Keratinocyte (primary cell): ENCODE measurements around the gene UQCRC1. TPM values are rescaled to one million over a fixed set of nuclear protein-coding genes. Genes with fewer than 3 reads are reported as not detected.

Experiments
- DNase-seq: peaks from one replicate; pipeline ENCODE4 v3.0.0-alpha.2; 2011; ENCODE audit warnings: low read depth, missing footprints, low spot score
- FAIRE-seq: peaks from 2 replicates; lab custom pipeline; 2011; peaks lifted over from hg19 to GRCh38; lab: Jason Lieb, UNC
- H2AFZ ChIP-seq: 2 replicates; pipeline ENCODE4 v1.6.0; 2012; ENCODE audit warnings: low read length, control low read depth, inconsistent platforms; ENCODE audit not compliant: control insufficient read depth
- H3K27ac ChIP-seq: 2 replicates; pipeline ENCODE4 v1.5.1; 2011; ENCODE audit warnings: low read length; ENCODE audit not compliant: control insufficient read depth, insufficient read depth
- H3K27me3 ChIP-seq: 3 replicates; pipeline ENCODE4 v1.6.0; 2011; ENCODE audit warnings: low read length; ENCODE audit not compliant: control insufficient read depth, insufficient read depth; ENCODE audit errors: extremely low read depth
- H3K36me3 ChIP-seq, 2 experiments: 2 replicates in 1 of 2; 3 replicates in 1 of 2; pipeline ENCODE4 v1.5.1; 2011; ENCODE audit warnings: low read length in 2 of 2, mild to moderate bottlenecking in 1 of 2; ENCODE audit not compliant: control insufficient read depth in 2 of 2, insufficient read depth in 2 of 2; ENCODE audit errors: extremely low read depth in 1 of 2
- H3K4me1 ChIP-seq: 3 replicates; pipeline ENCODE4 v1.5.1; 2011; ENCODE audit warnings: low read length; ENCODE audit not compliant: control insufficient read depth, insufficient read depth; ENCODE audit errors: extremely low read depth
- H3K4me2 ChIP-seq: 3 replicates; pipeline ENCODE4 v1.6.0; 2011; ENCODE audit warnings: low read depth, low read length; ENCODE audit not compliant: control insufficient read depth, insufficient read depth; ENCODE audit errors: extremely low read depth
- H3K4me3 ChIP-seq, 3 experiments: fragments of 200-600 bp in 1 of 3; sonication (generic) in 1 of 3; 2 replicates in 2 of 3; 3 replicates in 1 of 3; pipeline ENCODE4 v1.5.1; 2011 to 2016; ENCODE audit warnings: low read length in 3 of 3, mild to moderate bottlenecking in 3 of 3, control low read depth in 2 of 3, inconsistent platforms in 1 of 3, low read depth in 1 of 3, mixed read lengths in 1 of 3, mixed run types in 1 of 3, moderate library complexity in 1 of 3; ENCODE audit not compliant: control insufficient read depth in 2 of 3, insufficient read depth in 2 of 3; ENCODE audit errors: extremely low read depth in 1 of 3
- H3K79me2 ChIP-seq: 2 replicates; pipeline ENCODE4 v1.6.0; 2012; ENCODE audit warnings: low read length; ENCODE audit not compliant: control insufficient read depth, insufficient read depth
- H3K9ac ChIP-seq: 3 replicates; pipeline ENCODE4 v1.6.0; 2011; ENCODE audit warnings: low read length; ENCODE audit not compliant: control insufficient read depth, insufficient read depth; ENCODE audit errors: extremely low read depth
- H3K9me1 ChIP-seq: 3 replicates; pipeline ENCODE4 v1.6.0; 2011; ENCODE audit warnings: low read length; ENCODE audit not compliant: control insufficient read depth, insufficient read depth; ENCODE audit errors: extremely low read depth
- H3K9me3 ChIP-seq: 2 replicates; pipeline ENCODE4 v1.5.1; 2012; ENCODE audit warnings: low read depth, low read length; ENCODE audit not compliant: control insufficient read depth
- H4K20me1 ChIP-seq: 3 replicates; pipeline ENCODE4 v1.6.0; 2011; ENCODE audit warnings: low read length; ENCODE audit not compliant: control insufficient read depth, insufficient read depth; ENCODE audit errors: extremely low read depth
- CTCF ChIP-seq, 3 experiments: IDR thresholded peaks in 1 of 3; conservative IDR thresholded peaks in 1 of 3; optimal IDR thresholded peaks in 1 of 3; 2 replicates in 2 of 3; 3 replicates in 1 of 3; pipeline versions ENCODE3 to v1.5.1; 2011; ENCODE audit warnings: low read length in 3 of 3, mild to moderate bottlenecking in 3 of 3, moderate library complexity in 2 of 3, control low read depth in 1 of 3, inconsistent platforms in 1 of 3; ENCODE audit not compliant: insufficient read depth in 2 of 3; ENCODE audit errors: extremely low read depth in 1 of 3
- EZH2 ChIP-seq: IDR thresholded peaks from one replicate; pipeline ENCODE4 v1.6.1; 2012; ENCODE audit warnings: inconsistent platforms, mild to moderate bottlenecking, low read length, moderate library complexity
- dilution Hi-C: fragments of 300-500 bp; cut with MboI; formaldehyde crosslinking; loops from one replicate; pipeline ENCODE4 v1.7.0; 2020; ENCODE audit warnings: low sequenced_read_pairs; ENCODE audit not compliant: extremely low pct_ligation_motif_present
- polyA plus RNA-seq, 5 experiments: library from polyadenylated mRNA; depleted of rRNA in 3 of 5; stranded (reverse) in 3 of 5; stranded (forward) in 1 of 5; unstranded in 1 of 5; fragments of >200 nt; gene quantifications; 1 replicate in 1 of 5; 2 replicates in 3 of 5; 3 replicates in 1 of 5; pipeline versions ENCODE4 v1.2.1 to v1.2.3, GENCODE V29; 2011 to 2012; ENCODE audit warnings: missing spikeins in 2 of 5, low read depth in 1 of 5, low replicate concordance in 1 of 5

The UQCRC1 gene
- polyA plus RNA-seq, 1 donor (not counting 4 experiments of a cell fraction or from before 2014, with no cell fraction given) = 440 TPM

- dilution Hi-C loops = no loop called here
- no peak for FAIRE-seq
Observed at GRCh38 chr3:48644898-48645760, 35.7 kb upstream of the UQCRC1 start.

GRCh38 chr3:48642605-48643004 lies 33.2 kb upstream of the UQCRC1 start:
- H3K27ac ChIP-seq = no peak overlapping the region
- H3K9ac ChIP-seq = no peak overlapping the region
- no peaks in the 10 kb centered on the region for H3K79me2 ChIP-seq
- H3K27me3 ChIP-seq = peaks cover 4% of the 10 kb centered on the region
- no peak overlapping the region for H2AFZ ChIP-seq
- no peak for FAIRE-seq
- no peaks in the 10 kb centered on the region for H3K9me3 ChIP-seq
- dilution Hi-C loops = no loop called here
- no peaks in the 10 kb centered on the region for H3K36me3 ChIP-seq
- no peaks in the 10 kb centered on the region for H4K20me1 ChIP-seq
- H3K9me1 ChIP-seq = no peaks in the 10 kb centered on the region
- no peaks in the 10 kb centered on the region for H3K4me1 ChIP-seq
- no peak overlapping the region for H3K4me3 ChIP-seq
- no peak for DNase-seq
- TF ChIP-seq CTCF (optimal IDR thresholded peaks at IDR 0.05 in 1 of 3, IDR thresholded peaks at IDR 0.05 in 1 of 3, conservative IDR thresholded peaks at IDR 0.05 in 1 of 3; ENCODE audit: extremely low read depth in 1 of 3, insufficient read depth in 2 of 3, low read length in 3 of 3) (no peak), EZH2 (no peak)
- H3K4me2 ChIP-seq = no peak overlapping the region

More at GRCh38 chr3:48644898-48645760, 35.7 kb upstream of the UQCRC1 start:
- H3K79me2 ChIP-seq = no peaks in the 10 kb centered on the region
- TF ChIP-seq CTCF (optimal IDR thresholded peaks at IDR 0.05 in 1 of 3, IDR thresholded peaks at IDR 0.05 in 1 of 3, conservative IDR thresholded peaks at IDR 0.05 in 1 of 3; ENCODE audit: extremely low read depth in 1 of 3, insufficient read depth in 2 of 3, low read length in 3 of 3) (no peak), EZH2 (no peak)
- no peaks in the 10 kb centered on the region for H3K4me1 ChIP-seq
- no peaks in the 10 kb centered on the region for H3K36me3 ChIP-seq
- H3K9me1 ChIP-seq = no peaks in the 10 kb centered on the region
- no peaks in the 10 kb centered on the region for H3K9me3 ChIP-seq
- no peak overlapping the region for H3K4me3 ChIP-seq
- no peaks in the 10 kb centered on the region for H4K20me1 ChIP-seq
- H2AFZ ChIP-seq = no peak overlapping the region
- H3K27ac ChIP-seq = no peak overlapping the region
- DNase-seq = no peak
- H3K9ac ChIP-seq = no peak overlapping the region
- peaks cover 4% of the 10 kb centered on the region for H3K27me3 ChIP-seq
- H3K4me2 ChIP-seq = no peak overlapping the region
